Epithelial cell of esophagus (primary cell): Measurements from ENCODE around the gene RMDN2.

Experiments used
- DNase-seq: peaks from one replicate; pipeline ENCODE4 v3.0.0; 2010; ENCODE audit warnings: low read depth
- H3K4me3 ChIP-seq: 2 replicates; pipeline ENCODE4 v1.5.1; 2011; ENCODE audit warnings: mild to moderate bottlenecking, low read length, control low read depth
- TF ChIP-seq, protein P1 (sequence below): IDR thresholded peaks from 2 replicates; pipeline ENCODE4 v1.5.1; 2011; ENCODE audit warnings: low read depth, mild to moderate bottlenecking, low read length, control low read depth, inconsistent platforms; ENCODE audit not compliant: insufficient read depth; ENCODE audit errors: missing control alignments

The RMDN2 gene

DNA sequence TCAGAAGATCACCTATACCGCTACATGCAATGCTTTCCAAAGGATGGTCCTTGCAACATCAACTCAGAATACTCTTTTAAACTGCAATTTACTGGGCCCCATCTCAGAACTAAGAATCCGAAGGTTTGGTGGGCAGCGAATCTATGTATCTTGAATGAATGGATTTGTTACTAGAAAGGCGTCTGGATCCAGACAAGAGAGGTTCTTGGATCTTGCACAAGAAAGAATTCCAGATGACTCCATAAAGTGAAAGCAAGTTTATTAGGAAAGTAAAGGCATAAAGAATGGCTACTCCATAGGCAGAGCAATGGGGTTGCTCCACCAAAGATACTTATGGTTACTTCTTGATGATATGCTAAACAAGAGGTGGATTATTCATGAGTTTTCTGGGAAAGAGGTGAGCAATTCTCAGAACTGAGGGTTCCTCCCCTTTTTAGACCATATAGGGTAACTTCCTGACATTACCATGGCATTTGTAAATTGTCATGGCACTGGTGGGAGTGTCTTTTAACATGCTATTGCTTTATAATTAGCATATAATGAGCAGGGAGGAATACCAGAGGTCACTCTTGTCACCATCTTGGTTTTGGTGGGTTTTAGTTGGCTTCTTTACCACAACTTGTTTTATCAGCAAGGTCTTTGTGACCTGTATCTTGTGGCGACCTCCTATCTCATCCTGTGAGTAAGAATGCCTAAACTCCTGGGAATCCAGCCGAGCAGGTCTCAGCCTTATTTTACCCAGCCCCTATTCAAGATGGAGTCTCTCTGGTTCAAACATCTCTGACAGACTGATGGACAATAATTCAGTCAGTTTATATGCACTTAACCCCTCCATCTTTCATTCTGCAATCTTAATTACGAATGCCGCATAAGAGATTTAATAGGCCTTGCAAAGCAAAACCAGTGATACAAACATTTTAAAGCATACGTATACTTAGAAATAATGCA lies 7.5 kb upstream of the RMDN2 start:
- no peak overlapping the region for H3K4me3 ChIP-seq
- DNase-seq, result peak; percentile 18
- TF ChIP-seq, protein P1, sequence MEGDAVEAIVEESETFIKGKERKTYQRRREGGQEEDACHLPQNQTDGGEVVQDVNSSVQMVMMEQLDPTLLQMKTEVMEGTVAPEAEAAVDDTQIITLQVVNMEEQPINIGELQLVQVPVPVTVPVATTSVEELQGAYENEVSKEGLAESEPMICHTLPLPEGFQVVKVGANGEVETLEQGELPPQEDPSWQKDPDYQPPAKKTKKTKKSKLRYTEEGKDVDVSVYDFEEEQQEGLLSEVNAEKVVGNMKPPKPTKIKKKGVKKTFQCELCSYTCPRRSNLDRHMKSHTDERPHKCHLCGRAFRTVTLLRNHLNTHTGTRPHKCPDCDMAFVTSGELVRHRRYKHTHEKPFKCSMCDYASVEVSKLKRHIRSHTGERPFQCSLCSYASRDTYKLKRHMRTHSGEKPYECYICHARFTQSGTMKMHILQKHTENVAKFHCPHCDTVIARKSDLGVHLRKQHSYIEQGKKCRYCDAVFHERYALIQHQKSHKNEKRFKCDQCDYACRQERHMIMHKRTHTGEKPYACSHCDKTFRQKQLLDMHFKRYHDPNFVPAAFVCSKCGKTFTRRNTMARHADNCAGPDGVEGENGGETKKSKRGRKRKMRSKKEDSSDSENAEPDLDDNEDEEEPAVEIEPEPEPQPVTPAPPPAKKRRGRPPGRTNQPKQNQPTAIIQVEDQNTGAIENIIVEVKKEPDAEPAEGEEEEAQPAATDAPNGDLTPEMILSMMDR, result no peak

DNA sequence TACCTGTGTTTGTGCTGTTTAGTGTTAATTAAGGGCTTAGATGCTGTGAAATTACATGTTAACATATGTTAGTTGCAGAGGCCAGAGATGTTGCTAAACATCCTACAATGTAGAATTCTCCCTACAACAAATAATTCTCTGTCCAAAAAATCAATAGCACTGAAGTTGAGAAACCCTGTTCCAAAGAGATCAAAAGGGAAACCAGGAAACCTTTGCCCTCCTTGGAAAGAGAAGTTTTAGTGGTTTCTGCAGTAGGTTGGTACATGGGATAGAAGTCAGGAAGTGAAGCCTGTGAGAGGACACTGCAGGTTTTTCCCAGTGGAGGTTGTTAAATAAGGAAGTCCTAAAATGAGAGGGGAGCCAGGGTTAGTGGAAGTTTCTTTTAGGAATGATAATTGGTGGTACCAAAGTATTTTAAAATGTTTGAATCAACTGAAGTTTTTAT lies 6.3 kb upstream of the RMDN2 start:
- TF ChIP-seq, protein P1, result no peak
- H3K4me3 ChIP-seq, result no peak overlapping the region
- no peak for DNase-seq

DNA sequence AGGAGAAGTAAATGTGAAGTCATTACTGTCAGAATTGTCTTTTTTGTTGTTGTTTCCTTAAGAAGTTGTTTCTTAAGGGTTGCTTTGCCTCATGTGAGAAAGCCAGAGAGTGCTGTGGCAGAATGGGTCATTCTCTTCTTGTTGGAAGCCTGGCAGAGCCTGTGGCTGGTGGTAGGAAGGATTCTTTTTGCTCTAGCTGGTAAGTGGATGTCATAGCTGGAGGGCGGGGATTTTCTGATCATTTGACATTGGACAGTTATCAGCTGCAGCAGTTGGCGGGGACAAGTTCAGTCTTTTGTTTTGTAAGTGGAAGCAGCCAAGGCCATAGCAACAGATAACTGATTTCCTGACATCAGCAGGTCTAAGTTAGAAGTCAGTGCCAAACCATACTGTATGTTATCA lies 5.5 kb upstream of the RMDN2 start:
- TF ChIP-seq, protein P1, result no peak
- no peak for DNase-seq

DNA sequence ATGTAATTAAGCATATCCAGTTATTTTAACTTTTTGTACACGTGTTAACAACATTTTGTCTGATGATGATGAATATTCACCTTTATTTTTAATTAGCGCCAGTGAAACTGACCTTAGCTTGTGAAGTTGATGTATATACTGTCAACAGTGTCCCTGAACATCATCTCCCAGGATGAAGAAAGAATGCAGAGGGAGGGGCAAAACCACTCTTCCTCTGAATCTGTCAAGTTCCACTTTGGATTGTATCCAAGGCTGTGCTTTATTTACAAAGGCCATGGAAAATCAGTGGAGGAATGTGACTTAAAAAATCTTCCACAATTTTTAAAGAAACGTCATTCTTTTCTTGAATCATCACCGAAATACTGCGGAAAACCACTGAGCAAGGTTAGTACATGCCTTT lies 4.5 kb upstream of the RMDN2 start:
- no peak overlapping the region for H3K4me3 ChIP-seq
- TF ChIP-seq, protein P1, result no peak
- DNase-seq, result peak; percentile 53

More for the DNA sequence above, 5.5 kb upstream of the RMDN2 start:
- no peak overlapping the region for H3K4me3 ChIP-seq

DNA sequence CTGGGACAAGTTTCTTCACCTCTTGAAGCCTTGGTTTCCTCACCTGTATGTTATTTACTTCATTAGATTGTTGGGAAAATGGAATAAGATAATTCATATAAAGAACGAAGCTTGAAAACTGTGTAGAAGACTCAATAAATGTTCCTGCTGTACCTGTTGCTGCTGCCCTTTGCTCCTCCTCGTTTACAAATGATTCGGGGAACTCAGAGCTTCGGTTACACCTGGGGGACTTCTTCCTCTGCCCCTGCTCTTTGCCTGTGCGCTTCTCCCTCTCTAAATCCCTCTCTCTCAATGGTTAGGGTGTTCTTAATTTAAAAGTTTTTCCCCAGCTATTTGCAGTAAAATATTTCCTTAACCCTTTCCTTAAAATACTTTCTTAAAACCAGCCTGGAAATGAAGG lies 3.3 kb upstream of the RMDN2 start:
- DNase-seq, result no peak
- TF ChIP-seq, protein P1, result no peak
- H3K4me3 ChIP-seq, result no peak overlapping the region

DNA sequence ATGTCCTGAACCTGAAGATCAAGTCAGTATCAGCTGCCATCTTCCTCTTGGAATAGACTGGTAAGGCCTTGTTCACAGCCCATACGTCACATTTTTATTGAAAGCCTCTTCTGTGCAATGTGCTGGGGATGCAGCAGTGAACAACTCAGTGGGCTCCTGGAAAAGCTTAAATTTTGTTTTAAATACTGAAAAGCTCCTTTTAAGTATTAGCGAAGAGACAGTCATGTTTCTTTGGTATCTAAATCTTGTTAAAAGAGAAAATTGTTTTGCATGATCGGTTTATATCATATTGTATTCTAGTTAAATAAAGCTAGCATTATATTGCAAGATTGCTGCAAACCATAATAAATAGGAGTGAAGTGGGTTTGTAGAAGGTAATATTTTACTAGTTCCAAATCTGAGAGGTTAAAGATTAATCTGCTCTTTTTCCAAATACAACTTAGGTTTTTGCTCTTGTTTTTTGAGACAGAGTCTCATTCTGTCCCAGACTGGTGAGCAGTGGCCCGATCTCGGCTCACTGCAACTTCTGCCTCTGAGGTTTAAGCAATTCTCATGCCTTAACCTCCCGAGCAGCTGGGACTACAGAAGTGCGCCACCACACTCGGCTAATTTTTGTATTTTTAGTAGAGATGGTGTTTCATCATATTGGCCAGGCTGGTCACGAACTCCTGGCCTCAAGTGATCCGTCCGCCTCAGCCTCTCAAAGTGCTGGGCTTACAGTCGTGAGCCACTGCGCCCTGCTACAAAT lies 1.6 kb upstream of the RMDN2 start:
- DNase-seq, result no peak
- TF ChIP-seq, protein P1, result no peak
- no peak overlapping the region for H3K4me3 ChIP-seq
